IMR-90 (cell line): ENCODE results near the gene HOXB6. TPM values are rescaled to one million over a fixed set of nuclear protein-coding genes. Genes with fewer than 3 reads are reported as not detected.

Experiments used
- BHLHE40 ChIP-seq: fragments of 150-350 bp; IDR thresholded peaks from 2 replicates; pipeline ENCODE4 v1.6.1; 2016; ENCODE audit warnings: mild to moderate bottlenecking, low read depth, low read length
- CEBPB ChIP-seq: IDR thresholded peaks from 2 replicates; pipeline ENCODE4 v1.6.1; 2012; ENCODE audit warnings: low read depth, low read length, improper control_type of control experiment
- ELK1 ChIP-seq: fragments of 150-350 bp; IDR thresholded peaks from 2 replicates; pipeline ENCODE4 v1.6.1; 2016; ENCODE audit warnings: low read depth, mild to moderate bottlenecking, low read length, moderate library complexity, borderline replicate concordance
- RAD21 ChIP-seq: IDR thresholded peaks from 2 replicates; pipeline ENCODE4 v1.6.1; 2012; ENCODE audit warnings: low read length, improper control_type of control experiment
- SMC3 ChIP-seq: fragments of 150-350 bp; IDR thresholded peaks from 2 replicates; pipeline ENCODE4 v1.6.1; 2016; ENCODE audit warnings: low read depth, mild to moderate bottlenecking, antibody characterized with exemption, low read length, moderate library complexity
- polyA plus RNA-seq, 3 experiments: library from polyadenylated mRNA; depleted of rRNA; stranded (reverse); fragments of >200 nt; gene quantifications; 2 replicates each; pipeline ENCODE4 v1.2.3, GENCODE V29; 2012; ENCODE audit warnings: low replicate concordance in 1 of 3
- total RNA-seq: library from RNA; depleted of rRNA; stranded (reverse); fragments of >200 nt; gene quantifications from 2 replicates; pipeline ENCODE4 v1.2.3, GENCODE V29; 2012

HOXB6 gene
- total and polyA plus RNA-seq, 2 of the 4 experiments (the other 2 are of a cell fraction): 11.1 to 42.2 TPM

GRCh38 chr17:48556229-48556575 lies 48.6 kb downstream of the HOXB6 start (continued):
- TF ChIP-seq SMC3 (no peak), RAD21 (no peak), BHLHE40 (no peak), ELK1 (no peak), CEBPB (no peak)
